ENCODE data around the gene RTL3.

- no peak for TF ChIP-seq CTCF (IDR thresholded peaks at IDR 0.05)
- no peak for TF ChIP-seq POLR2A (IDR thresholded peaks at IDR 0.05)
These were observed 33.9 kb upstream of the RTL3 start for GRCh38 chrX:78693012-78693411.

All from adrenal gland (tissue), 5 donors.